GM19468 (cell line): Measurements from ENCODE around the gene DOCK2.
A peak's percentile ranks its signal among the peaks of the same experiment; 100 is the strongest.
"Not testable (repeated sequence)": the region's sequence is repeated elsewhere in the genome, so short reads cannot be mapped to it uniquely, and the experiment has no call there.

Experiments
- ATAC-seq: cut with Tn5 transposase; IDR thresholded peaks from one replicate; pipeline ENCODE4 v1.9.1; 2021; ENCODE audit warnings: mild to moderate bottlenecking, moderate library complexity, moderate number of reproducible peaks; ENCODE audit not compliant: unreplicated experiment; ENCODE audit errors: extremely low read depth

The DOCK2 gene

GRCh38 chr5:169953196-169953595, 316.1 kb downstream of the DOCK2 start:
- not testable (repeated sequence) for ATAC-seq

DNA sequence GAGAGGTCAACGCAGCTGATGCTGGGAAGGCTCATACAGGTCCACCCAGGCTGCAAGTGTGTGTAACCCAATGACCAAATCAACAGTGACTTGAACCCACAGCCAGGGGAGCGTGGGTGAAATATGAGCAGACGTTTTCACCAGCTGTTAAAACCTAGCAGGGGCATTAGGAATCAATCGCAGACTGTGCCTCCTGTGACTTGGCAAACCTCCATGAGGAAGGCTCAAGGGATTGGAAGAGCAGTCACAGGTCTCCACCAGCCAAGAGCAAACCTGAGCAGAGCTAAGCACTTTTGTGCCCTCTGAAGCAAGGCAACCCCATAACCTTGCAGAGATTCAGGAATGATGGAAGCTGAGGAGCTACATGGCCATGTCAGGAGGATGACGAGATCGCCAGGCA, 317.7 kb downstream of the DOCK2 start:
- no peak for ATAC-seq

GRCh38 chr5:169956126-169956525, 319.1 kb downstream of the DOCK2 start:
- ATAC-seq = no peak

DNA sequence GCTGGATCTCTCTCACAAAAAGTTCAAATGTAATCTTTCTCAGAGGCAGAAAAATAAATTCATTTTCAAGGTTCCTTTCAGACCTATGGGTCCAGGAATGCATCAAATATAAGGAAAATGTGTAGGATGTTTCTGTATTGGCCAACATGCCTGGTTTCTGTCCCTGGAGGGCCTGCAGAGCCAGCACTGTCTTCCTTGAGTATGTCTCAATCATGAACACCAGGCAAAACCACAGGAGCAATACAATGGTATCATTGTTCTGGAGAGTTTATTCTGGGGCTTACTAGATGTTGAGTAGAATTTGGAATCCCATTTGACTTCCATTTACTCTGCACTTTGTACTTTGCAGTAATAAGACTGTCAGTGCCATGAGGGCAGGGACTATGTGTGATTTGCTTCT, 319.7 kb downstream of the DOCK2 start:
- no peak for ATAC-seq

DNA sequence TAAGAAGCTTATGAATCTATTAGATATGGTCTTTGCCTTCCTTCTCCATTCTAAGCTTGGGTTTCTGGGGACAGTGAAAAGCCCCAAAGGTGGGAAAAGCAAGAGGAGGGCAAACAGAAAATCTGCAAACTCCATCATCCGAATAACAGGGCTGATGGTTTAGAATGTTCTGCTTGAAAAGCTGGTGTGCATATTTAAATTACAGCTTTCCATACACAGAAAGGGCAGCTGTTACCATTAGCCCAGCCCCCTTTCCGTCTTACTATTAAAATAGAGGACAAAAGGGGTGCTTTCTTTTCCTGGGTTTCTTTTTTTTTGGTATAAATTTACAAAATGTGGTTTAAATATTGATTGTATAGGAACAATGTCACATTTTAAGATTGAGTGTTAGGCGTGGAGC, 321.2 kb downstream of the DOCK2 start:
- ATAC-seq = no peak

DNA sequence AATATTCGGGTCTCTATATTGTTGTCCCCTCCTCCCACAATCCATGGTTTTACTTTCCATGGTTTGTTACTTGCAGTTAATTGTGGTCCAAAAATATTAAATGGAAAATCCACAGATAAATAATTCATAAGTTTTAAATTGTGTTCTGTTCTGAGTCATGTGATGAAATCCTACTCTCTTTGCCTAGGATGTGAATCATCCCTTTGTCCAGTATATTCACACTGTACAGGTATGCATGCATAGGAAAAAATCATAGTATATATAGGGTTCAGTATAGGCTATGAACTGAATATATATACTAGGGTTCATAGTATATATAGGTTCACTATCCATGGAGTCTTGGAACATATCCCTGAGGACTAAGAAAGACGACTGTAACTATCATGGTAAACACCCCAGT, 323.6 kb downstream of the DOCK2 start:
- no peak for ATAC-seq

DNA sequence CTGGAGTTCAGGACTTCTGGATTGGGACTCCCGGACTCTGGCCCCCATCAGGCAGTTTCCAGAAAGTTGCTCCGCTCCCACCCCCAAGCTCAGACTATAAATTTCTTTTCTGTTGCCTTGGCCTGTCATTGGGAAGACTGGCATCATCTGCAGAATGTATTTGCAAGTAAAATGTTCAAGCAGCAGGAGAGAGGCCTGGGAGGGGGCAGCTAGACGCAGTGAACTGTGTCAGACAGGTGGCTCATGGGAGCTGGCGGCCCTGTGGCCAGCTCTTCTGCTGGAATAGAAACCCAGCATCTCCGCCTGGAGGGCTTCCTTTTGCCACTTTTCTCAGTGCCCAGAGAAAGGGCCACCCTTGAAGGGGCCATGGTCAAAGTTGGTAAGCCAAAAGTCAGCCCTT, 327.2 kb downstream of the DOCK2 start:
- ATAC-seq = no peak

- peak; percentile 44 for ATAC-seq
Measured at GRCh38 chr5:169970339-169970738, 333.3 kb downstream of the DOCK2 start.

- ATAC-seq = no peak
Measured at GRCh38 chr5:169970911-169971765, 334.1 kb downstream of the DOCK2 start.

GRCh38 chr5:169971780-169972179, 334.7 kb downstream of the DOCK2 start:
- ATAC-seq = no peak

DNA sequence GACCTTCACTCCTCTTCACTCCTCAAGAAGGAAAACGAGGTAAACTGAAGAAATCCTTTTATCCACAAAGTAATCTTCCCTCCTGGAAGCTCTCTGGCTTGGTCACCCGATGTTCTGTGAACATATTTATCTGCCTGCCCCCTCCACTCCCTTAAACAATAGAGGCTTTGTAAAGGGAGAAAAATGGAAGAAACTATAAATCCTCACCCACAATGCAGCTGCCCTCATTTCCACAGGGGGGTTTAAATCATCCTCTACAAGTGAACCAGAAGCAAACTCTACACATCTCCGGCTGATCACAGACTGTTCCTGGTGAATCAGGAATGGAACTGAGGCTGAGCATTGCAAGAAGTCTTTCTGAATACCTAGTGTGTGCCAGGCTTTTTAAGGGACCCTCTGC, 336.0 kb downstream of the DOCK2 start:
- ATAC-seq = no peak

DNA sequence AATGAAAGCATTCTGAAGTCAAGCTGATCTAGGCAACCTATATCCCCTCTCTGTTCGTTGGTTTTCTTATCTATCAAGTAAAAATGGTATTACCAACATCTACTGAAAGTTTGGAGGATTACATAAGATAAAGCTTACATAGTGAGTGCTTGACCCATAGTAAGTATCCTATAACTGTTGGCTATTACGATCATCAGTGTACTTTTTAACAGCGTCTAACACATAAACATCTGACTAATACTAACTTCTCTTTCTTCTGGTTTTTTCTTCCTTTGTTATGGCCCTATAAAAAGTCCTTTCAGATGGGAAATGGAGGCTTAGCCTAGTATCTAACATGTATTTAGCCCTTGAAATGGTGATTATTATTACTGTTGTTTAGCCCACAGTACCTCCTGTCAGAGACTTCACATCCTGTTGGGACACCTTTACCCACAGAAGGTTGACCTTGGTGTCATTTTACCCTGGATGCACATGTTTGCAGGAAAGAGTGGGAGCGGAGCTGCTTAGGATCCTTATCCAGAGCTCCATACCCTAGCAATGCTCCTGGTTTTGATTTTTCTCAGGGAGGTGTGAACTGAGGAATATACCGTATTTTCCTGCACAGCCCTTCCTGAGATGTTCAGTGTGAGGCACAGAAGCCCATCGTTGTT, 337.2 kb downstream of the DOCK2 start:
- ATAC-seq = no peak

GRCh38 chr5:169978714-169979113, 341.6 kb downstream of the DOCK2 start:
- no peak for ATAC-seq

- no peak for ATAC-seq
Measured at GRCh38 chr5:169979871-169980270, 342.8 kb downstream of the DOCK2 start.

GRCh38 chr5:169980418-169981053, 343.5 kb downstream of the DOCK2 start, which contains the start of gene INSYN2B:
Gene INSYN2B, minus strand, starts transcription at chr5:169980495. Its CDS starts 96,597 bp downstream, at chr5:169883898.
- no peak for ATAC-seq

DNA sequence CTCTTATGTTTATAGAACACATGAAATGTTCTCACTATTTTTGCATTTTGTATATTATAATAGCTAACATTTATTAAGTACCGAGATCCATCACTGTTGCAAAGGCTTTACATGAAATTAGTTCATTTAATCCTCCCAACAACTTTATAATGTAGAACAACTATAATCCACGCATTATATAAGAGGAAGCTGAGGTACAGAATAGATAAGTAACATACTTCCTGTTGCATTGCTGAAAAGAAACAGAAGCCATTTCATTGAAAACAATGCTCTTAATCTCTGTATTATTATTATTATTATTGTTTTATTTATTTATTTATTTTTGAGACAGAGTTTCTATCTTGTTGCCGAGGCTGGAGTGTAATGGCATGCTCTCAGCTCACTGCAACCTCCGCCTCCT, 351.1 kb downstream of the DOCK2 start:
- no peak for ATAC-seq

DNA sequence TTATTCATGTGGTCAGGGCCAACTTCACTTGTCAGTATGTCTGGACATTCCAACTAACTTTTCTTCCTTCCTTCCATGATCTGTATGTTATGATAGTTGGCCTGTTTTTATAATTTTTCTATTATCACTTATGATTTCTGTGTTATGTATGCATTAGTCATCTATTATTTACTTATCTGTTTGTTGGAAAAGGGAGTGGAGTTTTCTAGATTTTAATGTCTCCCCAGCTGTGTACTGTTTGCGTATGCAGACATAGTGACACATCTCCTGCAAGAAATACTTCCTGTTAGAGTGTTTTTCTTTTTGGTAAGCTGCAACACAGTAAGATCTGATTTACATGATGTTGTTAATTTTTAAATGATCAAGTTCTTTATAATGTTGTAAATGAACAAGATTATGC, 351.9 kb downstream of the DOCK2 start:
- no peak for ATAC-seq

- no peak for ATAC-seq
Measured at GRCh38 chr5:169989365-169989764, 352.3 kb downstream of the DOCK2 start.

- ATAC-seq = no peak
Measured at GRCh38 chr5:169991115-169991869, 354.2 kb downstream of the DOCK2 start.

GRCh38 chr5:169992789-169993484, 355.9 kb downstream of the DOCK2 start:
- ATAC-seq = no peak
